GM18951 (cell line): ENCODE results near the gene IRGC.

Source experiments
- POLR2A ChIP-seq: IDR thresholded peaks from 4 replicates; pipeline ENCODE4 v1.6.1; 2011; ENCODE audit warnings: mild to moderate bottlenecking; ENCODE audit not compliant: insufficient read length, insufficient read depth; ENCODE audit errors: extremely low read depth
- in situ Hi-C: fragments of 300-500 bp; cut with MboI; formaldehyde crosslinking; loops from one replicate; pipeline ENCODE4 v1.12.0; 2022; ENCODE audit warnings: low sequenced_read_pairs, mixed read lengths, inconsistent platforms; ENCODE audit not compliant: unreplicated experiment

The IRGC gene

GRCh38 chr19:43743059-43743458 is 27.2 kb downstream of the IRGC start:
- no peak for TF ChIP-seq POLR2A
- in situ Hi-C loops: loop anchor here (5.0 kb wide), 1 partner anchor 44 kb away; no protein-coding TSS in a partner anchor

- in situ Hi-C loops: no loop called here
Observed at GRCh38 chr19:43747557-43748204, 31.8 kb downstream of the IRGC start.

GRCh38 chr19:43748205-43748594 is 32.3 kb downstream of the IRGC start:
- in situ Hi-C loops: no loop called here
- no peak for TF ChIP-seq POLR2A

More at GRCh38 chr19:43747557-43748204, 31.8 kb downstream of the IRGC start:
- TF ChIP-seq POLR2A: no peak

DNA sequence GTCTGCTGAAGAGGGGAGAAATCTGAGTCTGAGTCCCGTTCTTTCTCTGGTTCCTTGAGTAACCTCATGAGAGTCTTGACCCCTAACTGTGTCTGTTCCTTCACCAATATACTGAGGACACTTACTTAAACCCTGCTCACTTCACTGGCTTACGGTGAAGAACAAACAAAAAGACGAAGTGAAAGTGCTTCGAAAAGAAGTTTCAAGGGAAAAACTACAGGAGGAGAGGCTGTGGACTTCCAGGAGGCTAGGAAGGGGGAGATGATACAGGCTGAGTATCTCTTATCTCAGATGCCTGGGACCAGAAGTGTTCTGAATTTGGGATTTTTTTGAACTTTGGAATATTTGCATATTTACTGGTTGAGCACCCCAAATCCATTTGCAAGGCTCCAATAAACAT is 32.8 kb downstream of the IRGC start:
- TF ChIP-seq POLR2A: no peak
- in situ Hi-C loops: no loop called here

- in situ Hi-C loops: no loop called here
- TF ChIP-seq POLR2A: no peak
Observed at GRCh38 chr19:43749152-43749551, 33.3 kb downstream of the IRGC start.

DNA sequence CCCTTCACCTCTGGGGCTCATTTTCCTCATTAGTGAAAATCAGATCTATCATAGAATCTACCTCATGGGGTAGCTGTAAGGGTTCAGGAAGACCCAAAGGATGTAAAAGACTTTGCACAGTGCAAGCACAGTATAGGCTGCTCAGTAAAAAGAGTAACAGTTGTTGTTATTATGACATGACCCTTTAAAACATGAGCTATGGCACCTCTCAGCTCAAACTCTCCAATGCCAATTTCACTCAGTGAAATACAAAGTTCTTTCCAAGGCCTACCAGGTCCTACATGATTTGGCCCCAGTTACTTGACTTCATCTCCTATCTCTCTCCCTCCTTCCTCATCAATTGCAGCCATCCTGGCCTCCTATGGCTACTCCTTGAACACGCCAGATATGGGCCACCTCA is 34.0 kb downstream of the IRGC start:
- in situ Hi-C loops: no loop called here
- TF ChIP-seq POLR2A: no peak

- in situ Hi-C loops: no loop called here
- TF ChIP-seq POLR2A: no peak
Observed at GRCh38 chr19:43751466-43752220, 35.8 kb downstream of the IRGC start.

GRCh38 chr19:43752287-43752875 is 36.5 kb downstream of the IRGC start:
- in situ Hi-C loops: no loop called here
- no peak for TF ChIP-seq POLR2A

DNA sequence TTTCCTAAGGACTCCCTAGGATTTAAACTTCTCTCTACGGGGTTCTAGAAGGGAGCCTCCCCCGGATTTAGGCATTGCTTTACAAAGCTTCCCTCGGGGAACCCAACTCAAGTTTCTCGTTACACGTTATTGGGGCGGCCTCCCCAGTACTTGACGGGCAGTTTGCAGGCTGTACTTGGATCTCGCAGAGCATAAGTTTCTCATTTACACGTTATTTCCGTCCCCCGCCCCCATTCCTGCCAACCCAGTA is 38.3 kb downstream of the IRGC start:
- in situ Hi-C loops: no loop called here
- TF ChIP-seq POLR2A: no peak

- in situ Hi-C loops: no loop called here
- TF ChIP-seq POLR2A: peak; percentile 66
Observed at GRCh38 chr19:43754503-43755255, 38.8 kb downstream of the IRGC start, which contains the start of gene SMG9. SMG9 (minus strand) TSS chr19:43754962; CDS start chr19:43750741, 4,221 bp downstream.

- in situ Hi-C loops: no loop called here
- peak; percentile 62 for TF ChIP-seq POLR2A
Observed at GRCh38 chr19:43755256-43755801, 39.5 kb downstream of the IRGC start.

DNA sequence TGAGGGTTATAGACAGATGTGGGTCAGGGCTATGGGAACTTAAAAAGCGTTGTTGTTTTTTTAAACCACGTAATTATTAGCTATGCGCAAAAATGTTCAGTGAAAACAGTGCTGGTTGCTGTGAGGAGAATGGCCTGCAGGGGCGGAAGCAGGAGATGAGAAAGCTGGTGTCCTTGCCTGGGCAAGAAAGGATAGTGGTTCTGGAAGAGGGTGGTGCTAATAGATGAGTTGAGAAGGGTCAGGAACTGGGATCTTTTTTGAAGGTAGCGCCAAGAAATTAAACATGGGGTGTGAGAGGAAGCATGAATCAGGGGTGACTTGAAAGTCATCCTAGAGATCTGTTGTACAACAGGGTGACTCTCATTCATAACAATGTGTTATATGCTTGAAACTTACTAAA is 43.6 kb downstream of the IRGC start:
- in situ Hi-C loops: no loop called here

DNA sequence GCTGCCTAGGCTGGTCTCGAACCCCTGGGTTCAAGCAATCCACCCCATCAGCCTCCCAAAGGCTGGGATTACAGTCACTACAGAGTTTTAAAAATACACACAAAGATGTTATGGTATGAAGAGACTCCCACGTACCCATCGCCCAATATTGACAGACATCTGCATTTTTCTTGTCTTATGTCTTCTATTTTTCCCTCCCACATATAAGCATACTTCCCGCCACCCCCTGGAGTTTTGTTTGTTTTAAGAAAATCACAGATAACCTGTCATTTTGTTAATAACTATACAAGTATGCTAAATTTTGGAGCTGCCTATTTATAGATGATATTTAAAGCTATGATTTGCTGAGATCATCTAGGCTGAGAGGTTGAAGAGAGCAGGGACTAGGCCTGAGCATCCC is 45.1 kb downstream of the IRGC start:
- no peak for TF ChIP-seq POLR2A
- in situ Hi-C loops: no loop called here

More for the DNA sequence above, 43.6 kb downstream of the IRGC start:
- no peak for TF ChIP-seq POLR2A
